ENCODE data around the gene PTPRK.

PTPRK gene

GRCh38 chr6:128216917-128217316 is 303.5 kb downstream of the PTPRK start:
- no peak overlapping the region for H3K4me3 ChIP-seq (ENCODE audit: low read depth, low read length)
- DNase-seq (ENCODE audit: low read depth), result no peak
- TF ChIP-seq, protein P1, sequence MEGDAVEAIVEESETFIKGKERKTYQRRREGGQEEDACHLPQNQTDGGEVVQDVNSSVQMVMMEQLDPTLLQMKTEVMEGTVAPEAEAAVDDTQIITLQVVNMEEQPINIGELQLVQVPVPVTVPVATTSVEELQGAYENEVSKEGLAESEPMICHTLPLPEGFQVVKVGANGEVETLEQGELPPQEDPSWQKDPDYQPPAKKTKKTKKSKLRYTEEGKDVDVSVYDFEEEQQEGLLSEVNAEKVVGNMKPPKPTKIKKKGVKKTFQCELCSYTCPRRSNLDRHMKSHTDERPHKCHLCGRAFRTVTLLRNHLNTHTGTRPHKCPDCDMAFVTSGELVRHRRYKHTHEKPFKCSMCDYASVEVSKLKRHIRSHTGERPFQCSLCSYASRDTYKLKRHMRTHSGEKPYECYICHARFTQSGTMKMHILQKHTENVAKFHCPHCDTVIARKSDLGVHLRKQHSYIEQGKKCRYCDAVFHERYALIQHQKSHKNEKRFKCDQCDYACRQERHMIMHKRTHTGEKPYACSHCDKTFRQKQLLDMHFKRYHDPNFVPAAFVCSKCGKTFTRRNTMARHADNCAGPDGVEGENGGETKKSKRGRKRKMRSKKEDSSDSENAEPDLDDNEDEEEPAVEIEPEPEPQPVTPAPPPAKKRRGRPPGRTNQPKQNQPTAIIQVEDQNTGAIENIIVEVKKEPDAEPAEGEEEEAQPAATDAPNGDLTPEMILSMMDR (IDR thresholded peaks at IDR 0.05; ENCODE audit: low read depth, low read length, missing control alignments), result no peak

DNA sequence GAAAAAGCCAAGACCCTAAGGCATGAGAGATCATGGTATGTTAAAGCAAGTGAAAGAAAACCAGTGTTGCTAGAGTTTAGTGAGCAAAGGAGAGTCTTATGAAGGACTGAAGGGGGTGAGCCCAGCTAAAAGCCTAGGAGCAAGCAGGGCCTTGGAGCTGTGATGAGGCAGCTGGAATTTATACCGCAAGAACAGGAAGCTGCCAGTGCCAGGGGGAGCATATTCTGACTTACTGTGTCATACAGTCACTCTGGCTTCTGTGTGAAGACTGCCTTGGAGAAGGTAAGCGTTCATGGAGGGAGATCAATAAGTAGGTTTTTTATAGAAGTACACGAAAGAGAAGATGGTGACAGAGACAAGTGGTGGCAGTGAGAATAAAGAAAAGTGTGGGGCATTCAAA is 310.6 kb downstream of the PTPRK start:
- no peak for DNase-seq (ENCODE audit: low read depth)
- TF ChIP-seq, protein P1 (IDR thresholded peaks at IDR 0.05; ENCODE audit: low read depth, low read length, missing control alignments), result no peak
- H3K4me3 ChIP-seq (ENCODE audit: low read depth, low read length), result no peak overlapping the region

DNA sequence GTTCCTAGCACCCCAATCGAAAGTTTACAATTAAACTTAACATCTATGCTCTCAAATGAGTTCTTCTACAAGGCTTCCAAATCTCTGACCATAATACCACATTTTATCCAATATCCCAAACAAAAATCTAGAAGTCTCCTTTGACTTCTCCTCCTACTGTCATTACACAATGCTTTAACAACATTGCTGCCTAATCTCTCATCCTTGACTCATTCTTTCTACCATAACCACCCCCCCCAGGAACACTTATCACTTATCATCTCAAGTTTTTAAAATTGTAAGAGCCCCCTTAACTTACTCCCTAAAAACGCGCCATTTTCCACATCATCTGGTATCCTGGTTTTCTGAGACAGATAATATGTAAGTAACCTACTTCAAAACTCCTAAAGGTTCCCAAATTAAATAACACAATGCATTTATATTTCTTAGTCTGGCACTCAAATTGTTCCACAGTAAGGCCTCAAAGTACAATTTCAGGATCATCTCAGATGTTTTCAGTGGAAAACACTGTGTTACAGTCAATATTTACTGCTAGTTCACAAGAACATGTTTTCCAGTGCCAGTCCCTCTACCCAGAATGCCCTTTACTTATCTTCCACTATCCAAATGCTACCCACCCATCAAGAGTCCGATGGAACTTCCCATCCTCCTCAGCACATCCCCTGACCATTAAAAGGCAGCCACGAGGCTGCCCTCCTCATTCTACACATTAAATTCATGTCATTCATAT is 311.4 kb downstream of the PTPRK start:
- TF ChIP-seq, protein P1 (IDR thresholded peaks at IDR 0.05; ENCODE audit: low read depth, low read length, missing control alignments), result no peak
- DNase-seq (ENCODE audit: low read depth), result no peak
- no peak overlapping the region for H3K4me3 ChIP-seq (ENCODE audit: low read depth, low read length)

DNA sequence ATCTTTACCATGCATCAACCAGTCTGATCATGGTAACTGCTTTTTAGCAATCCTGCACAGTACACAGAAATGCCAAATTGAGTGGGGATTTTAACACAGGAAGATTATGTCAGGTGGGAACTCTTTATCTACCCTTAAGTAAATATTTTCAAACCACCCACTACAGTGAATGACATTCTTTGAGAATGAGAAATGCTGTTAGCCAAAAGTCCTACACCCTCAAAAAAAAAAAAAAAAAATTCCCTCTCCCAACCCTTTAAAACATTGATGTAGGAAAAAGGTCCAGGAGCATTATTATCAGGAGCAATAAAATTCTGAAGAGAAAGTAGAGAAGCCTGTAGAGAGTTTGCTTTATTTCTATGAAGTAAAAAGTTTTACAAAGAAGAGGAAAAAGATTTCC is 312.3 kb downstream of the PTPRK start:
- no peak for DNase-seq (ENCODE audit: low read depth)
- no peak overlapping the region for H3K4me3 ChIP-seq (ENCODE audit: low read depth, low read length)
- TF ChIP-seq, protein P1 (IDR thresholded peaks at IDR 0.05; ENCODE audit: low read depth, low read length, missing control alignments), result no peak

DNA sequence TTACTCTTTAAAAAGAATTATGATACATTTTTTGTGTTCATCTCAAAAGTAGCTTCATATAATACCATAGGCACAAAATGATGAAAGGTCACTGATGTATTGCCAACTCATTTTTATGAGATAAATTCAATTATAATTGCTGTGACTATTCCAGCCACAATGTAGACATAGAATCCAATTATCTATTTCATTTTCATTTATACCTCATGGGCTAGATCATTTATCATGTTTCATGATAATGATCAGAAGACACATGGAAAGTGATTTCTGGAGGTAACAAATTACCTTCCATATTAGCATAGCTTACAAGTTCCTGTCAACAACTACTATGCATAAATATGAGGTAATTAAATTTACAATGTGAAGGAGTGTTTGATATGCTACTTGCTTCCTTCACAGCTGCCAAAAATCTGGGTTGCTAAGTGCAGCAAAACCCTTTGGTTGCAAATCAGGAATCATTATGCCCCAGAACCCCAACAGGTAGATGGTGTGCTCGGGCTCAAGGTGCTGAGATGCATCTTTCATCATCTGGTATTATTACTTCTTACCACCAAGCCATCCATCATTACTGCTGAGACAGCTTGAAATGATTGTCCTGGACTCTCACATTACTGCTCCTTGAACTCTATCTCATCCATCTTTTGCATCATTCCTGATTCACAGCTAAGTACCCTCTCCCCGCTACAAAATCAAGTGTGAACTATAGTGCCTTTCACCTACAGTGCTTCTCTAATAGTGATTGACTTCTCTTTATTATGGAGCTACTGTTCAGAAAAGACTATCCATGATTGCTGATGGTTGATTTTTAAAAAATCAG is 313.6 kb downstream of the PTPRK start:
- TF ChIP-seq, protein P1 (IDR thresholded peaks at IDR 0.05; ENCODE audit: low read depth, low read length, missing control alignments), result no peak
- no peak for DNase-seq (ENCODE audit: low read depth)
- H3K4me3 ChIP-seq (ENCODE audit: low read depth, low read length), result no peak overlapping the region

- TF ChIP-seq, protein P1 (IDR thresholded peaks at IDR 0.05; ENCODE audit: low read depth, low read length, missing control alignments), result no peak
- no peak for DNase-seq (ENCODE audit: low read depth)
- no peak overlapping the region for H3K4me3 ChIP-seq (ENCODE audit: low read depth, low read length)
Observed at GRCh38 chr6:128204616-128205015, 315.8 kb downstream of the PTPRK start.
